DMS79 (cell line): ENCODE results near the gene CFAP221.
"Not testable (repeated sequence)": the region's sequence is repeated elsewhere in the genome, so short reads cannot be mapped to it uniquely, and the experiment has no call there.

Source experiments
- DNase-seq: peaks from one replicate; lab custom pipeline; 2025; lab: John Stamatoyannopoulos, UW

The CFAP221 gene

GRCh38 chr2:119586085-119586484 is 41.8 kb downstream of the CFAP221 start:
- DNase-seq = no peak

- DNase-seq = no peak
Observed at GRCh38 chr2:119590873-119591272, 46.6 kb downstream of the CFAP221 start.

- no peak for DNase-seq
Observed at GRCh38 chr2:119591523-119591922, 47.3 kb downstream of the CFAP221 start.

- DNase-seq = no peak
Observed at GRCh38 chr2:119592436-119592835, 48.2 kb downstream of the CFAP221 start.

- no peak for DNase-seq
Observed at GRCh38 chr2:119596638-119597037, 52.4 kb downstream of the CFAP221 start.

- DNase-seq = peak; percentile 97
Observed at GRCh38 chr2:119598596-119599263, 54.5 kb downstream of the CFAP221 start.

- peak; percentile 34 for DNase-seq
Observed at GRCh38 chr2:119599384-119599783, 55.1 kb downstream of the CFAP221 start.

GRCh38 chr2:119605096-119605495 is 60.8 kb downstream of the CFAP221 start:
- DNase-seq = no peak

GRCh38 chr2:119606674-119607073 is 62.4 kb downstream of the CFAP221 start:
- no peak for DNase-seq

- no peak for DNase-seq
Observed at GRCh38 chr2:119608553-119608952, 64.3 kb downstream of the CFAP221 start.

GRCh38 chr2:119609337-119609736 is 65.1 kb downstream of the CFAP221 start:
- DNase-seq = no peak

GRCh38 chr2:119614140-119614539 is 69.9 kb downstream of the CFAP221 start:
- DNase-seq = not testable (repeated sequence)

- no peak for DNase-seq
Observed at GRCh38 chr2:119616421-119616820, 72.2 kb downstream of the CFAP221 start.

GRCh38 chr2:119617455-119617854 is 73.2 kb downstream of the CFAP221 start:
- no peak for DNase-seq

GRCh38 chr2:119618725-119619124 is 74.5 kb downstream of the CFAP221 start:
- not testable (repeated sequence) for DNase-seq

- DNase-seq = no peak
Observed at GRCh38 chr2:119625226-119625625, 81.0 kb downstream of the CFAP221 start.

GRCh38 chr2:119629323-119629825 is 85.1 kb downstream of the CFAP221 start:
- DNase-seq = no peak

- DNase-seq = no peak
Observed at GRCh38 chr2:119630121-119630520, 85.9 kb downstream of the CFAP221 start.

GRCh38 chr2:119637371-119637770 is 93.1 kb downstream of the CFAP221 start:
- no peak for DNase-seq

- DNase-seq = no peak
Observed at GRCh38 chr2:119638246-119638645, 94.0 kb downstream of the CFAP221 start.

GRCh38 chr2:119638685-119639554 is 94.7 kb downstream of the CFAP221 start:
- DNase-seq = no peak

- DNase-seq = peak; percentile 37
Observed at GRCh38 chr2:119641562-119642258, 97.5 kb downstream of the CFAP221 start.
